Common myeloid progenitor, CD34-positive (primary cell): Measurements from ENCODE around the gene ADCY2.

Experiments
- CTCF ChIA-PET: fragments of 350-600 bp; sonication (Branson Sonifier 250); formaldehyde crosslinking; loops from one replicate; lab custom pipeline; 2021; ENCODE audit warnings: antibody characterized with exemption; lab: Charles Lee
- POLR2A ChIA-PET: fragments of 350-600 bp; sonication (Branson Sonifier 250); formaldehyde crosslinking; loops from one replicate; lab custom pipeline; 2021; ENCODE audit warnings: antibody characterized with exemption; lab: Charles Lee
- DNase-seq, 3 donors: peaks; one replicate each; pipeline versions ENCODE4 v3.0.0 to v3.0.0-alpha.2; 2013
- H3K27ac ChIP-seq, 2 experiments: 1 replicate in 1 of 2; 2 replicates in 1 of 2; pipeline ENCODE4 v1.7.0; 2013; ENCODE audit warnings: inconsistent platforms in 2 of 2, low read length in 2 of 2, mild to moderate bottlenecking in 2 of 2, low read depth in 1 of 2, moderate library complexity in 1 of 2; ENCODE audit not compliant: severe bottlenecking in 2 of 2, insufficient read depth in 1 of 2, poor library complexity in 1 of 2
- H3K27me3 ChIP-seq, 5 experiments: replicated peaks in 2 of 5; 1 replicate in 3 of 5; 2 replicates in 2 of 5; pipeline versions ENCODE4 v1.6.1 to v1.7.0; 2013; ENCODE audit warnings: low read length in 4 of 5, mild to moderate bottlenecking in 2 of 5, moderate library complexity in 2 of 5, inconsistent platforms in 1 of 5; ENCODE audit not compliant: insufficient read depth in 5 of 5, control insufficient read depth in 4 of 5
- H3K36me3 ChIP-seq, 4 experiments: 1 replicate in 2 of 4; 2 replicates in 2 of 4; pipeline versions ENCODE4 v1.6.1 to v1.7.0; 2013; ENCODE audit warnings: low read length in 3 of 4, control low read depth in 1 of 4, mild to moderate bottlenecking in 1 of 4; ENCODE audit not compliant: control insufficient read depth in 4 of 4, insufficient read depth in 4 of 4
- H3K4me1 ChIP-seq, 4 experiments: 1 replicate in 3 of 4; 2 replicates in 1 of 4; pipeline versions ENCODE4 v1.6.1 to v1.7.1; 2013; ENCODE audit warnings: low read length in 3 of 4, mild to moderate bottlenecking in 3 of 4, control low read depth in 1 of 4, inconsistent platforms in 1 of 4, moderate library complexity in 1 of 4; ENCODE audit not compliant: control insufficient read depth in 4 of 4, insufficient read depth in 4 of 4; ENCODE audit errors: control extremely low read depth in 1 of 4
- H3K4me3 ChIP-seq, 7 experiments: 1 replicate in 4 of 7; 2 replicates in 3 of 7; pipeline versions ENCODE4 v1.5.1 to v1.7.0; 2013; ENCODE audit warnings: mild to moderate bottlenecking in 7 of 7, low read length in 6 of 7, moderate library complexity in 6 of 7, inconsistent platforms in 2 of 7, low read depth in 2 of 7, control low read depth in 1 of 7; ENCODE audit not compliant: insufficient read depth in 4 of 7, control insufficient read depth in 1 of 7; ENCODE audit errors: extremely low read depth in 1 of 7
- H3K9me3 ChIP-seq, 5 experiments: 1 replicate in 4 of 5; 2 replicates in 1 of 5; pipeline versions ENCODE4 v1.6.1 to v1.7.1; 2013; ENCODE audit warnings: low read length in 4 of 5, mild to moderate bottlenecking in 2 of 5, inconsistent platforms in 1 of 5, low read depth in 1 of 5, moderate library complexity in 1 of 5; ENCODE audit not compliant: control insufficient read depth in 4 of 5, insufficient read depth in 2 of 5; ENCODE audit errors: control extremely low read depth in 1 of 5
- WGBS: methylation state at CpG from one replicate; pipeline ENCODE4 v1.1.5; 2013; ENCODE audit not compliant: insufficient coverage; 5-methylcytosine and 5-hydroxymethylcytosine counted together

ADCY2 gene

GRCh38 chr5:7714697-7715096, 318.8 kb downstream of the ADCY2 start:
- no peaks in the 10 kb centered on the region for H3K4me1 ChIP-seq
- H3K27ac ChIP-seq = no peak overlapping the region
- peaks cover 0 to 3% (median 0%) of the 10 kb centered on the region in 5 experiments for H3K27me3 ChIP-seq
- POLR2A ChIA-PET = no interaction called here
- CTCF ChIA-PET = no interaction called here
- no peak overlapping the region for H3K4me3 ChIP-seq
- DNase-seq = no peak
- no peaks in the 10 kb centered on the region for H3K36me3 ChIP-seq
- H3K9me3 ChIP-seq = no peaks in the 10 kb centered on the region

- Histone ChIP-seq H3K27me3 (no peaks in the 10 kb centered on the region), H3K9me3 (no peaks in the 10 kb centered on the region), H3K4me1 (no peaks in the 10 kb centered on the region), H3K36me3 (no peaks in the 10 kb centered on the region), H3K4me3 (no peak overlapping the region), H3K27ac (no peak overlapping the region)
- no peak for DNase-seq
- 96% methylated on average over 4 of the region's 4 CpGs for WGBS
- POLR2A ChIA-PET = no interaction called here
- CTCF ChIA-PET = interaction anchor here (0.6 kb wide), 1 partner anchor 13 kb away, joined by 3 read pairs; no protein-coding TSS in a partner anchor
Measured at GRCh38 chr5:7717691-7718090, 321.8 kb downstream of the ADCY2 start.

GRCh38 chr5:7728076-7728475, 332.1 kb downstream of the ADCY2 start:
- Histone ChIP-seq H3K4me1 (no peaks in the 10 kb centered on the region), H3K9me3 (no peaks in the 10 kb centered on the region), H3K27ac (no peak overlapping the region), H3K27me3 (peaks cover 0 to 2% (median 0%) of the 10 kb centered on the region in 5 experiments), H3K4me3 (no peak overlapping the region), H3K36me3 (no peaks in the 10 kb centered on the region)
- DNase-seq = no peak
- 85% methylated on average over 4 of the region's 4 CpGs for WGBS
- POLR2A ChIA-PET = no interaction called here
- CTCF ChIA-PET = no interaction called here

- no peaks in the 10 kb centered on the region for H3K4me1 ChIP-seq
- no peak for DNase-seq
- no peaks in the 10 kb centered on the region for H3K9me3 ChIP-seq
- POLR2A ChIA-PET = no interaction called here
- H3K4me3 ChIP-seq = no peak overlapping the region
- WGBS = 94% methylated on average over 4 of the region's 5 CpGs
- no peak overlapping the region for H3K27ac ChIP-seq
- H3K27me3 ChIP-seq = no peaks in the 10 kb centered on the region
- no peaks in the 10 kb centered on the region for H3K36me3 ChIP-seq
- CTCF ChIA-PET = interaction anchor here (0.6 to 6.8 kb wide), 3 partner anchors 13 to 1426 kb away, joined by 3 to 42 read pairs (median 5); no protein-coding TSS in a partner anchor
Measured at GRCh38 chr5:7741415-7742065, 345.6 kb downstream of the ADCY2 start.

- Histone ChIP-seq H3K4me1 (no peaks in the 10 kb centered on the region), H3K27me3 (no peaks in the 10 kb centered on the region), H3K36me3 (no peaks in the 10 kb centered on the region), H3K27ac (no peak overlapping the region), H3K9me3 (no peaks in the 10 kb centered on the region), H3K4me3 (no peak overlapping the region)
- ChIA-PET CTCF (interaction anchor here (0.6 to 6.8 kb wide), 3 partner anchors 12 to 972 kb away, joined by 3 to 42 read pairs (median 5); no protein-coding TSS in a partner anchor), POLR2A (no interaction called here)
- DNase-seq = no peak
- WGBS = 90% methylated on average over 4 of the region's 5 CpGs
Measured at GRCh38 chr5:7742241-7742656, 346.3 kb downstream of the ADCY2 start.

GRCh38 chr5:7745882-7746610, 350.1 kb downstream of the ADCY2 start:
- CTCF ChIA-PET = interaction anchor here (0.6 to 6.8 kb wide), 14 partner anchors 9 to 1629 kb away, joined by 3 to 42 read pairs (median 4); no protein-coding TSS in a partner anchor
- no peaks in the 10 kb centered on the region for H3K4me1 ChIP-seq
- no peaks in the 10 kb centered on the region for H3K9me3 ChIP-seq
- peak; percentile 57 to 73 (median 66) for DNase-seq
- POLR2A ChIA-PET = no interaction called here
- no peaks in the 10 kb centered on the region for H3K36me3 ChIP-seq
- H3K4me3 ChIP-seq = no peak overlapping the region
- 34% methylated on average over 8 of the region's 11 CpGs for WGBS
- H3K27me3 ChIP-seq = peaks cover 0 to 2% (median 0%) of the 10 kb centered on the region in 5 experiments
- no peak overlapping the region for H3K27ac ChIP-seq

GRCh38 chr5:7747728-7748127, 351.8 kb downstream of the ADCY2 start:
- ChIA-PET CTCF (interaction anchor here (1.3 to 6.8 kb wide), 2 partner anchors 7 to 487 kb away, joined by 4 to 42 read pairs; no protein-coding TSS in a partner anchor), POLR2A (no interaction called here)
- Histone ChIP-seq H3K4me1 (no peaks in the 10 kb centered on the region), H3K27ac (no peak overlapping the region), H3K9me3 (no peaks in the 10 kb centered on the region), H3K4me3 (no peak overlapping the region), H3K27me3 (peaks cover 0 to 4% (median 0%) of the 10 kb centered on the region in 5 experiments), H3K36me3 (no peaks in the 10 kb centered on the region)
- 74% methylated on average over 4 of the region's 6 CpGs for WGBS
- no peak for DNase-seq
